NCI-H128 (cell line): ENCODE measurements around the gene RSRC2.
"Not testable (repeated sequence)": the region's sequence is repeated elsewhere in the genome, so short reads cannot be mapped to it uniquely, and the experiment has no call there.

Experiments used
- DNase-seq: peaks from one replicate; lab custom pipeline; 2025; ENCODE audit not compliant: unreplicated experiment; lab: John Stamatoyannopoulos, UW

RSRC2 gene

DNA sequence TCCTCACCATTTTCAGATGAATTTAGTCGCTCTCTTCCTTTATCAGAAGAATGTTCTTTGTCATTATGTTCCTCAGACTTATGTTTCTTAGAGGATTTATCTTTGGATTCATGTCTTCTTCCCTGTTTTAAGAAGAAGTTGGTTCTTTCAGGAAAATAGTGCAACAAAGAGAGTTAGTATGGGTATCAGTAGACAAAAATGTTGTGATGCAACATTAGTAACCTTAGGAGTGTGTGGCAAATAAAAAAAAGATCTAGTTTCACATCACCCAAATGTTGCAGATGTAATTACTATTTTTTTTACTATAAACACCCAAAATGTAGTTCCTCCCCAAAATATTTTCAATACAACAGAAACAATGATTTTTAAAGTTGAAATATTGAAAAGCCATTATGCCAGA lies 7.8 kb downstream of the RSRC2 start:
- DNase-seq: no peak

DNA sequence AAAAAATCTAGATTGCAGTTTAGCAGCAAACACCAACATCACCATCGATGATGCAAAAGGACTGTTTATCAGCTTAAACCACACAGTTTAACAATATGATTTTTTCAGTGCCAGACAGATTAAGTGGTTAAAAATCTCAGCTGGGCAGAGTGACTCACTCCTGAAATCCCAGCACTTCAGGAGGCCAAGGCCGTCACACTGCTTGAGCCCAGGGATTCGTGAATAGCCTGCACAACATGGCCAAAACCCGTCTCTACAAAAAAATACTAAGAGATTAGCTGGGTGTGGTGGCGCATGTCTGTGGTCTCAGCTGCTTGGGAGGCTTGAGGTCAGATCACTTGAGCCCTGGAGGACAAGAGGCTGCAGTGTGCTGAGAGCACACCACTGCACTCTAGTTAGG lies 8.9 kb downstream of the RSRC2 start:
- no peak for DNase-seq

DNA sequence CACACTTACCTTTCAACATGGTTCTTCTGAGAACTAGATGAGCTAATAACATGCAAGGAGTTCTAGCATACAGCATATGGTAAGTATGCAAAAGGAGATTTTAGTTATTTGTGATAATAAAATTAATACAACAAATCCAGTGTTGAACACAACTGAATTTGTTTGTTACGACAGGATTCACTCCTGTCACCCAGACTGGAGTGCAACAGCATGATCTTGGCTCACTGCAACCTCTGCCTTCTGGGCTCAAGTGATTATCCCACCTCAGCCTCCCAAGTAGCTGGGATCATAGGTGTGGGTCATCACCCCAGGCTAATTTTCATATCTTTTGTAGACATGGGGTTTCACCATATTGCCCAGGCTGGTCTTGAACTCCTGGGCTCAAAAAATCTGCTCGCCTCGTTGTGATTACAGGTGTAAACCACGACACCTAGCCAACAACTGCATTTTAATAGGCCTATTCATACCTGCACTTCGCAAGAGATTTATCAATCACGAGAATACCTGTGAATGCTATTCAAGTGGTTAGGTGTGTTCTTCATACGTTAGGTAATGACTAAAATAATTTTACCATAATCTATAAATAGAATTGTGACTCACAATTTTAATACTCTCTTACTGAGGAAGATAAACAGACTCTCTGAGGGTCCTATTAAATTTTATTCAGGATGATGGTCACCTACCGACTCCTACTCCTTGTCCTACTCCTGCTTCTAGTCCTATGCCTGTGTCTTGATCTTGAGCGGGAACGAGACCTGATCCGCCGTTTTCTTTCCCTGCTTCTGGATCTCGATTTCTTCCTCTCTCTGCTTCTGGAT lies 10.0 kb downstream of the RSRC2 start:
- no peak for DNase-seq

DNA sequence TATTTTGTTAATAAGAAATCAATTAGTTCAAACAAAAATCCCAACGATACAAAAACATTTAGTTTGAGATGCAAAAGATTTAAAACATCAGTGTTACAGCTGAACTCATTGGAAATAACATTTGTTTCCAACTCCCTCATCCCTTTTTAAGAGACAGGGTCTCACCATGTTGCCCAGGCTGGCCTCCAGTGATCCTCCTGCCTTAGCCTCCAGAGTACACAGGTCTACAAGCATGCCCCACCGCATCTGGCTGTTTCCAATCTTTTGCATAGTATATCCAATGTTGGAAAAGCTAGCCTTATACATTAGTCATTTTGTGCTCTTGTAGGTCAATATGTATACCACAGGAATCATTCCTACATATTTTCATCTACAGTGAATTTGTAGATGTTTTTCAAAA lies 11.5 kb downstream of the RSRC2 start:
- DNase-seq: no peak

DNA sequence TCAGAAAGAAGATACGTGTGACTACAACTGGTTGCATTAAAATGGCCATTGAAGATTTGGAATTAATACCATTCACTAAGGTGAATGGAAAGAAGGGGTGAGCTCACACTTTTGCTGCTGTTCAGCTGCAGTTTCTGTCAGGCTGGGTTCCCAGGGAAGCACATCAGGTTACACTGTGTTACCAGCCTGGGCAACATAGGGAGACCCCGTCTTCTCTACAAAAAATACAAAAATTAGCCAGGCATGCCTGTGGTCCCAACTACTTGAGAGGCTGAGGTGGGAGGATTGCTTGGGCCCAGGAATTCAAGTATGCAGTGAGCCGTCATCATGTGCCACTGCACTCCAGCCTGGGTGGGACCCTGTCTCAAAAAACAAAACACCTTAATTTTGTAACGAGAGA lies 13.1 kb downstream of the RSRC2 start:
- DNase-seq: no peak

DNA sequence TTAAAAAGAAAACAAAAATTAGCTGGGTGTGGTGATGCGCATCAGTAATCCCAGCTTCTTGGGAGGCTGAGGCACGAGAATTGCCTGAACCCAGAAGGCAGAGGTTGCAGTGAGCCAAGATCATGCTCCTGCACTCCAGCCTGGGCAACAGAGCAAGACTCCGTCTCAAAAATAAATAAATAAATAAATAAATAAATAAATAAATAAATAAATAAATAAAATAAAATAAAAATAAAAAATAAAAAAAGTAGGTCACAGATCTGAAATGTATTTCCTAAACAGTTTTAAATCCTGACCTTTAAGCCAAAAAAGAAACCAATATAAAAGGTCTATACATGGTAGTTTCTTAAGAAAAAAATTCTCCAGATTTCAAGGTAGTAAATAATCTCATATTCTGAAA lies 13.7 kb downstream of the RSRC2 start:
- not testable (repeated sequence) for DNase-seq

DNA sequence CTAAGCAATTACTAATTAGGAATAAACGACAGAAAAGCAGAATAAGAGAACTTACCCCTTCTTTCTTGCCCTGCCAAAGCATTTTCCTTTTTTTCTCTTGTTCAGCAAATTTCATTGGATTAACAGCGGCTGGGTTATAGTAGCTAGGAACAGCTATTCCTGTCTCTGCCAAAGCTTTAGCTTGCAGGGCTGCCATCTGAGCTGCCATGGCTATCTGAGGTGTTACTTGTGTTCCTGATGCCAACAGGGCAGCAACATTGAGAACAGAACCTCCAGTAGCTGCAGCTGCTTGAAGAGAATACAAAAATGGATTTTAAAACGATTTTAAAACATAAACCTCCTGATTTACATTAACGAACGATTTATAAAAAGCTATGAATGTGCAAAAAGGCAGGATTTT lies 18.6 kb downstream of the RSRC2 start:
- no peak for DNase-seq

DNA sequence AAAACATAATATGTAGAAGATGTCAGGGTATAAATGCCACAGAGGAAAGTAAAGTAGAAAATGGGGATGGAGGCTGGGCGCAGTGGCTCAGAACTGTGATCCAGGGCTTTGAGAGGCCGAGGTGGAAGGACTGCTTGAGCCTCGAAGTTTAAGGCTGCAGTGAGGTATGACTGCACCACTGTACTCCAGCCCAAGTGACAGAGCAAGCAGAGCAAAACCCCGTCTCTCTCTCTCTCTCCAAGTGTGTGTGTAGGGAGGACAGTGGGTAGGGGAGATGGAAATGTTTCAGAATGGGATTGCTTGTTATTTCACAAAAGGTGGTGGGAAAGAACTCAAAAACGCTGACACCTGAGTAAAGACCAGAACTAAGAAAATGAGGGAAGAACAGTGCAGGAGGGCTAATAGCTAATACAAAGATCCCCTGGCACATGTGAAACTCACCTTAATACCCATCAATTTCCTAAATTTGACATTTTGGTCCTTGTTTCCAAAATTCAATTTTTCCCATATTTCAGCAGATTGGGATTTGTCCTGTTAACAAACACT lies 20.3 kb downstream of the RSRC2 start:
- no peak for DNase-seq

DNA sequence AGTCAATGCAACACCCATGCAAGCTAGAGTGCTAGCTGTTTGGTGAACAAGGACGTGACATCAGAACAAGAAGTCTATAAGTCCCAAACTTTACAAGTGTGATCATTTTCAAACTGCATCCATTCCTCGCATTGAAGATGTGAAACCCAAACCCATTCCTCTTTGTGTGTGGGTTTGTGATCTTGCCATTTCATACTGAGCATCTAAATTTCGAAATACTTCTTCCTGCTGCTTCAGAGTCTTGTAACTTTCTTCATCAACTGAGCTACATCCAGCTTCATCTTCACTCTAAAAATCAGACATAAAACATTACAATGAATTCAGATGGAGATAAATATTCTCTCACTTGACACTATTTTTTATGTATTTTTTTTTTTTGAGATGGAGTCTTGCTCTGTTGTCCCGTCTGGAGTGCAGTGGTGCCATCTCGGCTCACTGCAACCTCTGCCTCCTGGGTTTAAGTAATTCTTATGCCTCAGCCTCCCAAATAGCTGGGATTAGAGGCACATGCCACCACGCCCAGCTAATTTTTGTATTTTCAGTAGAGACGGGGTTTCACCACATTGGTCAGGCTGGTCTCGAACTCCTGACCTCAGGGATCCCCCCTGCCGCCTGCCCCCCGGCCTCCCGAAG lies 21.2 kb downstream of the RSRC2 start:
- no peak for DNase-seq

DNA sequence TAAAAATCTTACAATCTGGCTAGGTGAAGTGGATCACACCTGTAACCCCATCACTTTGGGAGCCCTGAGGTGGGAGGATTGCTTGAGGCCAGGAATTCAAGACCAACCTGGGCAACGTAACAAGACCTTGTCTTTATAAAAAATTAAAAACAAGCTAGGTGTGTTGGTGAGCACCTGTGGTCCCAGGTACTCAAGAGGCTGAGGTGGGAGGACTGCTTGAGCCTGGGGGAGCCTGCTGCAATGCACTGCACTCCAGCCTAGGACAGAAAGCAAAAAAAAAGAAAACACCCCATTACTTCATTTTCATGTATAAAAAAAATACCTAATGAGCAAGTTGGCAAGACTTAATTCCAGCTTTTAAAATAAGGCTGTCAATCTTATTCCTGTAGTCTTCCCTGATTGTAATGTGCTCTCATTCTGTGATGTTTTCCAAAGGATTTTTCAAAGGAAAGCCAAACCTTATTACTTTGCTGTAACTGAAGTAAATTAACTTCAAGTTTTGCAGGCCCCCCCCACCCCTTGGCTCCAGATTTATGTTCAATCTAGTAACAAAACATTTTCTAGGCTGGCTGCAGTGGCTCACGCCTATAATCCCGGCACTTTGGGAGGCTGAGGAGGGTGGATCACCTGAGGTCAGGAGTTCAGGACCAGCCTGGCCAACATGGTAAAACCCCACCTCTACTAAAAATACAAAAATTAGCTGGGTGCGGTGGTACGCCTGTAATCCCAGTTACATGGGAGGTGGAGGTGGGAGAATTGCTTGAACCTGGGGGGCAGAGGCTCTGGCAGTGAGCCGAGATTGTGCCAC lies 22.7 kb downstream of the RSRC2 start:
- DNase-seq: no peak

DNA sequence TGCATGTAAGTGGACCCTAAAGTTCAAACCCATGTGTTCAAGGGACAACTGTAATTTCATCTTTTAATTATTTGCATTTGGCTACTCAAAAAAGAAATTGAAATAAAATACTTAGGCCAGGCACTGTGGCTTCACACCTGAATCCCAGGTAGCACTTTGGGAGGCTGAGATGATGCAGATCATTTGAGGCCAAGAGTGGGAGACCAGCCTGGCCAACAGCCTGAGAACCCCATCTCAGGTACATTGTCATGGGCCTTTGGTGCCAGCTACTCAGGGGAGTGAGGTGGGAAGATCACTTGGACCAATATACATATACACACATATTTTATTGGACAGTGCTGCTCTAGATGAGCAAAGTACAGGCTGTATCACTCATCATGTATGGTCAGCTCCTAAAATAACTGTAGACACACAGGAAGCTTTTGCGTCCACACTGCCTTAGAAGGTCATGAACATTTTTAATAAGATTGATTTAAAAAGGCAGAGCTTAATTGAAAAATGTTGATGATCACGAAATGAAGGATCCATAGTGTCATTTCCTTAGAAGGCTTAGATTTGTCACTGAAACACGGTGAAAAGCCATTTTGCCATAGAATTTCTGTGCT lies 23.5 kb downstream of the RSRC2 start:
- DNase-seq: no peak

DNA sequence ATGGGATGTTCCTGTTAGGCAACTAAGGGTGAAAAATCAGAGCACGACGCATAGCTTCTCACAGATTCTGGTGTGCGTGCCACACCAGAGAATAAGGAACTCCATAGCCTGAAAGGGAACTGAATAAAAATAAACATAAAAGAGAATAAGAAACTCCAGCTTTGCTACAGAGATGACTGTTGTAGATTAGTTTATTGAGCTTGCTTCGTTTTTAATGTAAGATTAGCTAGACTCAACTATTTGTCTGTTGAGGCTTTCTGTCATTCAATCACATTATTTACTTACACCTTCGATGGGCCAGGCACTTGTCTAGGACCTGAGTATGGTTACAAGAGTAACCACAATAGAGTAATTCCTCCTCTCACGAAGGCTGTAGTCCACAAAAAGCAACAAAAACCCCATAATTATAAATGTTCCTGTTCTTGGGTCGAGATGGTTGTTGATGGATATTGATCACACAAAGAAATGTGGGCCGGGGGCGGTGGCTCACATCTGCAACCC lies 25.2 kb downstream of the RSRC2 start:
- no peak for DNase-seq

DNA sequence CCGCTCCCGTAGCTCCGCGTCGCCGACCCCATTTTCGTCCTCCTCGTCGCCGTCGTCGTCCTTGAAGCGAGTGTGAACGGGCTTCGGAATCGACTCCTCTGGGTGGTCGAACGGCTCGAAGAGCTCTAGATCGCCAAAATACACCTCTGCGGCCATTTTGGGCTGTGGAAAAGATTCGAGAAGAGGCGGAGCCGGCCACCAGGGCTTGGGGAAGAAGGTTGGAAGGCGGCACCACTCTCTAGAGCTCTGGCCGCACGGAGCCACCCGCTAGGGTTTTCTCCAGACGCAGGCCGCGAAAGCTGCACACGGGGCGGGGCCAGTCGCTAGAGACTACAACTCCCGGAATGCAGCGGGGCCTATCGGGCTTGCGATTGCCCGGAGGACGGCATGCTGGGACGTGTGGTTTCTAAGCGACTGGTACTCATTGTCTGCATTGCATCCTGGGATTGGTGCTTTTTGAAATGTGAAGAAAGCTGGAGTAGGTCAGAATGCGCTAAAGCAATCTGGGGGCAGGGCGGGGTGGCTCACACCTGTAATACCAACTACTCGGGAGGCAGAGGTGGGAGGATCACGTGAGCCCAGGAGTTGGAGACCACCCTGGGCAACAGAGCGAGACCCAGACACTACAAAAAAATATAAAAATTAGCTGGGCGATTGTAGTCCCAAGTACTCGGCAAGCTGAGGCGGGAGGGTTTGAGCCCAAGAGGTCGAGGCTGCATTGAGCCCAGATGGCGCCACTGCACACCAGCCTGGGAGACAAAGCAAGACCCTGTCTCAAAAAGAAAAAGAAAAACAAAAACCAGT lies 25.8 kb downstream of the RSRC2 start, which contains the start of gene ZCCHC8:
TSS of gene ZCCHC8 (minus strand) at position 248 of the 804 bp plus-strand sequence. CDS start at position 156, 92 bp downstream.
- peak; percentile 96 for DNase-seq

DNA sequence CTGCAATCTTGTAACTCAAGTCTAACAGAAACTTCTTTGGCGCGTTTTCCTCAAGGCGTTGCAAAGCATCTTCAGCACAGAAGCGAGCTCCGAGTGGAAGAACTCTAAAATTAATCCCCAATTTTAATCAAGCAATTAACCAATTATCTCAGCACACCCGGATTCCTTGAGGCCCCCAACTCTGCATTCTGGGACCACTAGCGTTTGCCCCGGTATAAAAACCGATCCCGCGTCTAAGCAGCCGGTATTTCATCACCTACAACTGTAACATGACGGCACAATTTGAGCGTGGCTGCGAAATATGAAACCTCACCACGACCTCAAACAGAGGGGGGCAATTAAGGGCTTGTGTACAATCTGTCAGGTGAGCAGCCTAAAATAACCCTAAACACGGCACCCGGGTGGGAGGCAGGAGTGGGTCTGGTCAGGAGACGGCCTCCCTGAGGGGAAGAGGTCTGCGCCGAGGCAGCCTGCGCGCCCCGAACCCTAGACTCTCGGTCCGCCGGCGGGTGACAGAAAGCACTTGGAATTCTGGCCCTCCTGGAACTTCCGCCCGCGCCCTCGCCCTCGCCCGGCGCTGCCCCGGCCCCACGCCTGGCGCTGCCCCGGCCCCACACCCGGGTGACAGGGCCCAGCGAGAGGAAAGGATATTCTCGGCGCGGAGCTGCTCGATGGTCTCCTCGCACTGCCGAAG lies 26.6 kb downstream of the RSRC2 start:
- peak; percentile 14 for DNase-seq

DNA sequence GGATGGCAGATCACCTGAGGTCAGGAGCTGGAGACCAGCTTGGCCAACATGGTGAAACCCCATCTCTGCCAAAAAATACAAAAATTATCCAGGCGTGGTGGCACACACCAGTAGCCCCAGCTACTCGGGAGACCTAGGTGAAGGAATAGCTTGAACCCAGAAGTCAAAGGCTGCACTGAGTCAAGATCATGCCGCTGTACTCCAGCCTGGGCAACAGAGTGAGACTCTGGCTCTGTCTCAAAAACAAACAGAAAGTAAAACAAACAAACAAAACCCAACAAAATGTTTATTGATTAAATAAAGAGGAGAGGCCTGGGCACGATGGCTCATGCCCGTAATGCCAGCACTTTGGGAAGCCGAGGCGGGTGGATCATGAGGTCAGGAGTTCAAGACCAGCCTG lies 31.5 kb downstream of the RSRC2 start:
- DNase-seq: no peak

DNA sequence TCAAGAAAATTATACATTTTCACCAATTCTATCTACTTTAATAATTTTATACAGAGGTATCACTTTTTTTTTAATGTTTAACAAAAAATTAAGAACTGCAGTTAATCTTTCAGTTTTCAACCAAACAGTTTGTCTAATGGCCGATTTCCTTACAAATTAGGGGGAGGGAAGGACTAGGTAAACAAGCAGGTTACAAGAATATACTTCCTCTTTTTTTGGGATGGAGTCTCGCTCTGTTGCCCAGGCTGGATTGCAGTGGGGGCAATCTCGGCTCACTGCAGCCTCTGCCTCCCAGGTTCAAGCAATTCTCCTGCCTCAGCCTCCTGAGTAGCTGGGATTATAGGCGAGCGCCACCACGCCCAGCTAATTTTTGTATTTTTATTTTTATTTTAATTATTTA lies 33.5 kb downstream of the RSRC2 start:
- not testable (repeated sequence) for DNase-seq

DNA sequence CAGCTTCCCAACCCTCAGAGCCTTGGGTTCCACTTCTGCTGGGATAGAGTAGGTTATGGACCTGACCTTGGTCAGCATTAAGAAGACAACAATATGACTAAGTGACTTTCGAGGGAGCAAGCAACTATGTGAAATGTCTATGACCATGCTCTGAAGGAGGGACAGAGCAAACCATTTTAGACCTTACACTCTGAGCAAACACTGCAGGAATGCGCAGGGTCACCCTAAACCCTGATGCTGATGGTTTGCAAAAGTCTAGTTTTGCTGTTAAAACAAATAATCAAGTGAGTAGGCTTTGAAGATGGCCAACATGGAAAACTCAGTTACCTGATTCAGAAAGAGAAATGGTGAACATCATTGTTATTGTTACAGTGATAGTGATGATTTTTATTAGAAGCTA lies 34.7 kb downstream of the RSRC2 start:
- DNase-seq: no peak

DNA sequence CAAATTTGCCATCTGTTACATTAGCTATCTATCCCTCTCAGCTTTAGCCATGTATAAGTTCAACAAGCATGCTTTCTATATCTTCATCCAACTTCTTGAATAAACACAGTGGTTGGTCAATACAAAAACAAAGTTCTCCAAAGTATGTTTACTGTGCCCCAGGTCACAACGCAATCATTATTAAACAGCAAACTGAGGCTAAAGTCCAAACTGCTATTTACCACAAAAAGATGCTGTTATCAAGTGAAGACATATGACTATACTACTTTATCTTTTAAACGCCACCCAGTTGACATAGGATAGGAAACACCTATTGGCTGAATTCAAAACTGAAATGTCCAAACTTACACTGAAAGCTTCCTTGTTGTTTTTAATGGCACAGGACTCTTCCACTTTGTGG lies 37.7 kb downstream of the RSRC2 start:
- DNase-seq: no peak

DNA sequence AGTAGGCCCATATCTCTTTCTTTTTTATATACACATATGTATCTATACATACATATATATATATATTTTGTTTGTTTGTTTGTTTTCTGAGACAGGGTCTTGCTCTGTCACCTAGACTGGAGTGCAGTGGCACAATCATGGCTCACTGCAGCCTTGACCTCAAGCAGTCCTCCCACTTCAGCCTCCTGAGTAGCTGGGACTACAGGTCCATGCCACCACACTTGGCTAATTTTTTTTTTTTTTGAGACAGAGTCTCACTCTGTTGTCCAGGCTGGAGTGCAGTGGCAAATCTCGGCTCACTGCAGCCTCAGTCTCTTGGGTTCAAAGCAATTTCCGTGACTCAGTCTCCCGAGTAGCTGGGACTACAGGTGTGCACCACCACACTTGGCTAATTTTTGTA lies 38.9 kb downstream of the RSRC2 start:
- DNase-seq: not testable (repeated sequence)
